Measurements from ENCODE around the gene GARIN5B. TPM values are rescaled to one million over a fixed set of nuclear protein-coding genes. Genes with fewer than 3 reads are reported as not detected.
A peak's percentile ranks its signal among the peaks of the same experiment; 100 is the strongest.

The GARIN5B gene
- total RNA-seq, 1 experiment from 2014 or later: not detected

DNA sequence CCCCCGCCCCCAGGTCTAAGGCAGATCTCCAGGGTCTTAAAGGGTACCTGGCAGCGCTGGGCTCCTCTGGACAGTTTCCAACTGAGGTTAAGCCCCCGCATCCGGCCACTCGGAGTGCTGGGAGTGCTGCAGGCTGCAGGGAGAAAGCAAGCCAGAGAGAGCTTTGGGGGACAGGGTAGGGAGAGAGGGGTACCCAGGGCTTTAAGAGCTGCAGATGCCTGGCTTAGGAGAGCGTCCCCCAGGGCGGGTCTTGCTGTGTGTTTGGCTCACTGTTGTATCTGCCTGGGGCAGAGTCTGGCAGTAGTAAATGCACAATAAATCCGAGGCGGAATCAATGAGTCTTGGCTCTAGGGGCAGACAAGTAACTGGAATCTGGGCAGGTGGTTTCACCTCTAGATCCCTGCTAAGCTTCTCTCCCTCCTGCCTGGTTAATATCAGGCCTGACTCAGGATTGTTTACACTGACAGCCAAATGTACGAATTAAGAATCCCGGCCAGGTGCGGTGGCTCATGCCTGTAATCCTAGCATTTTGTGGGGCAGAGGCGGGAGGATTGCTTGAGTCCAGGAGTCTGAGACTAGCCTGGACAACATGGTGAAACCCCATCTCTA is 7.7 kb downstream of the GARIN5B start:
- no peak overlapping the region for H3K4me3 Mint-ChIP-seq (ENCODE audit: unreplicated experiment)
- Histone ChIP-seq H3K4me1 (peaks cover 19% of the 10 kb centered on the region), H3K4me3 (ENCODE audit: low read depth, low read length) (no peak overlapping the region), H3K36me3 (ENCODE audit: control insufficient read depth, insufficient read depth, low read length) (no peaks in the 10 kb centered on the region), H3K27me3 (replicated peaks; ENCODE audit: control insufficient read depth, insufficient read depth, low read length) (peaks cover 5% of the 10 kb centered on the region), H3K9me3 (no peaks in the 10 kb centered on the region)
- H3K27ac Mint-ChIP-seq (ENCODE audit: unreplicated experiment): no peak overlapping the region
- H3K36me3 Mint-ChIP-seq (ENCODE audit: insufficient read depth, unreplicated experiment): peaks cover 13% of the 10 kb centered on the region
- no peak for DNase-seq
- TF ChIP-seq, protein P1, sequence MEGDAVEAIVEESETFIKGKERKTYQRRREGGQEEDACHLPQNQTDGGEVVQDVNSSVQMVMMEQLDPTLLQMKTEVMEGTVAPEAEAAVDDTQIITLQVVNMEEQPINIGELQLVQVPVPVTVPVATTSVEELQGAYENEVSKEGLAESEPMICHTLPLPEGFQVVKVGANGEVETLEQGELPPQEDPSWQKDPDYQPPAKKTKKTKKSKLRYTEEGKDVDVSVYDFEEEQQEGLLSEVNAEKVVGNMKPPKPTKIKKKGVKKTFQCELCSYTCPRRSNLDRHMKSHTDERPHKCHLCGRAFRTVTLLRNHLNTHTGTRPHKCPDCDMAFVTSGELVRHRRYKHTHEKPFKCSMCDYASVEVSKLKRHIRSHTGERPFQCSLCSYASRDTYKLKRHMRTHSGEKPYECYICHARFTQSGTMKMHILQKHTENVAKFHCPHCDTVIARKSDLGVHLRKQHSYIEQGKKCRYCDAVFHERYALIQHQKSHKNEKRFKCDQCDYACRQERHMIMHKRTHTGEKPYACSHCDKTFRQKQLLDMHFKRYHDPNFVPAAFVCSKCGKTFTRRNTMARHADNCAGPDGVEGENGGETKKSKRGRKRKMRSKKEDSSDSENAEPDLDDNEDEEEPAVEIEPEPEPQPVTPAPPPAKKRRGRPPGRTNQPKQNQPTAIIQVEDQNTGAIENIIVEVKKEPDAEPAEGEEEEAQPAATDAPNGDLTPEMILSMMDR (IDR thresholded peaks at IDR 0.05; ENCODE audit: insufficient read depth in 1 of 2, low read depth in 1 of 2, low read length in 1 of 2, severe bottlenecking in 1 of 2, unreplicated experiment in 1 of 2): no peak
- ChIA-PET CTCF (interaction anchor here (0.6 kb wide), 1 partner anchor 28 kb away, joined by 3 read pairs; the partner anchor contains the start of gene TMEM238), POLR2A (no interaction called here)
- no peaks in the 10 kb centered on the region for H3K9me3 Mint-ChIP-seq (ENCODE audit: unreplicated experiment)
- H3K27me3 Mint-ChIP-seq (ENCODE audit: insufficient read depth, unreplicated experiment): peaks cover 15% of the 10 kb centered on the region
- no TSS peak for BruUV-seq (replicated peaks)
- H3K4me1 Mint-ChIP-seq (ENCODE audit: low read depth, unreplicated experiment): peaks cover 9% of the 10 kb centered on the region
- intact Hi-C loops (cut with micrococcal nuclease; ENCODE audit: unreplicated experiment): no loop called here

DNA sequence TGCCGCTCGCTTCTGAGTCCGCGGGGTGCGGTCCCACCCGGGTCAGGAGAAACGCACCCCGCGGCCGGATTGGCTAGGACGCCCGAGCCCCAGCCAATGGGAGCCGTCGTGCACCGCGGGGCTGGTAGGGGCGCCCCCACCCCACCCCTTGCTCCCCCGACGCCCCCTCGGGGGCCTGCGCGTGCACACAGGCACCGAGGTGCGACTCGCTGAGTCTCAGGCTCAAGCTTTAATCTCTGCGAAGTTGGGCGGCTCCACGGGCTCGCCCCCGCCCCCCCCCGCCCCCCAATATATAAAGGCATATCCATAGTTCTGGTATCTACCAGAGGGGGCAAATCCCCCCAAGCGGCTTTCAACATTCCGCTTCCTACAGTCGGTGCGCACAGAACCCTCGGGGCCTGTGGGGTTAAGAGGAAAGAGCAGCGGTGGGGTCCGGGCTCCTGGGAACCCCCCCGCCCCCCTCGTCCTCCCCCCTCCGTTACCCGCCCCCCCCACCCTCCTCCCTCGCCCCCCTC is 8.3 kb downstream of the GARIN5B start, which contains the start of gene COX6B2:
Gene COX6B2, minus strand, starts transcription at position 22 of the 515 bp plus-strand sequence. CDS start 198 bp downstream, outside the sequence.
- Histone ChIP-seq H3K9me3 (no peaks in the 10 kb centered on the region), H3K4me1 (peaks cover 19% of the 10 kb centered on the region), H3K27me3 (replicated peaks; ENCODE audit: control insufficient read depth, insufficient read depth, low read length) (peaks cover 5% of the 10 kb centered on the region), H3K4me3 (ENCODE audit: low read depth, low read length) (peak within 1 kb of the TSS; percentile 64), H3K36me3 (ENCODE audit: control insufficient read depth, insufficient read depth, low read length) (no peaks in the 10 kb centered on the region)
- Mint-ChIP-seq H3K9me3 (ENCODE audit: unreplicated experiment) (no peaks in the 10 kb centered on the region), H3K27ac (ENCODE audit: unreplicated experiment) (no peak within 1 kb of the TSS), H3K4me3 (ENCODE audit: unreplicated experiment) (peak within 1 kb of the TSS; percentile 80), H3K36me3 (ENCODE audit: insufficient read depth, unreplicated experiment) (peaks cover 13% of the 10 kb centered on the region), H3K4me1 (ENCODE audit: low read depth, unreplicated experiment) (peaks cover 9% of the 10 kb centered on the region), H3K27me3 (ENCODE audit: insufficient read depth, unreplicated experiment) (peaks cover 15% of the 10 kb centered on the region)
- DNase-seq: no peak
- BruUV-seq (replicated peaks): no TSS peak
- intact Hi-C loops (cut with micrococcal nuclease; ENCODE audit: unreplicated experiment): loop anchor here (1.0 kb wide), 1 partner anchor 15 kb away; the partner anchor contains the start of gene KMT5C
- POLR2A ChIA-PET: no interaction called here
- CTCF ChIA-PET: no interaction called here
- TF ChIP-seq, protein P1 (IDR thresholded peaks at IDR 0.05; ENCODE audit: insufficient read depth in 1 of 2, low read depth in 1 of 2, low read length in 1 of 2, severe bottlenecking in 1 of 2, unreplicated experiment in 1 of 2): no peak

DNA sequence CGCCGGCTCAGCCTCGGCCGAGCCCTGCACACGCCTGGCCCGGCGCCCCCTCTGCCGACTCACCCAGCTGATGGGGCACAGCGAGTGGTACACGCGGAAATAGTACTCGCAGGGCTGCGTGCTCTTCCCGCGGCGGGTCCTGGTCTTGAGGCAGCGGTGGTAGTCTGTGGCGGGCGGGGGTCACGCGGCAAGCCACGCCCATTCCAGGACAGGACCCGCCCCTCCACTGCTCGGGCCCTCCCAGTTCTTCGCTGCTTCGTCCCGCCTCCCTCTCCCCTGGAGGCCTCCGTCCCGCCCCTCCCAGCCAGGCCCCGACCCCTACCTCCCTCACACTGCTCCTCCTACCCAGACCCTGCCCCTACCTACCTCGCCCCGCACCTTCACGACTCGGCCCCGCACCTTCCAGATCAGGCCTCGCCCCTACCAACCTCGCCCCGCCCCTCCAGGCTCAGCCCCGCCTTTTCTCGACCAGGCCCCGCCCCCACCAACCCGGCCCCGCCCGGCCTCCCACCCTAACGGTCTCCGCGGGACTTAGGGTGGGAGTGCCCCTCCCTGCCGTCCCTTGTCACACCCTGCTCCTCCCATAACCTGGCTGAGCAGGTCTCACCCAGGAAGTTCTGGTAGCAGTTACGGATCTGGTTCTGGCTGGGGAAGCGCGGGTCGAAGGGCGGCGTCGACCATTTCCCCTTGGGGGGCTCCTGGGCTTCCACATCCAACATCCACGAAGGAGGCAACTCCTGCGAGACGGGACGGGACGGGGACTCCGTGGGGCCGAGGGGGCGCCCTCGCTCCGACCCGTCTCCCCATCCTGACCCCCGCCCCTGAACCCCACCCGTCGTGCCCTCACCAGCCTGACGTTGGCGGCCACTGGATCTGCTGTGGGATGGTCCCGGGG is 9.0 kb downstream of the GARIN5B start:
- TF ChIP-seq, protein P1 (IDR thresholded peaks at IDR 0.05; ENCODE audit: insufficient read depth in 1 of 2, low read depth in 1 of 2, low read length in 1 of 2, severe bottlenecking in 1 of 2, unreplicated experiment in 1 of 2): no peak
- POLR2A ChIA-PET: interaction anchor here (1.5 kb wide), 1 partner anchor 15 kb away, joined by 6 read pairs; the partner anchor contains the start of gene KMT5C

More for the DNA sequence above, 9.0 kb downstream of the GARIN5B start:
- peaks cover 19% of the 10 kb centered on the region for H3K4me1 ChIP-seq
- peaks cover 5% of the 10 kb centered on the region for H3K27me3 ChIP-seq (replicated peaks; ENCODE audit: control insufficient read depth, insufficient read depth, low read length)
- peak overlapping the region; percentile 64 for H3K4me3 ChIP-seq (ENCODE audit: low read depth, low read length)
- Mint-ChIP-seq H3K36me3 (ENCODE audit: insufficient read depth, unreplicated experiment) (peaks cover 13% of the 10 kb centered on the region), H3K27me3 (ENCODE audit: insufficient read depth, unreplicated experiment) (peaks cover 15% of the 10 kb centered on the region), H3K4me3 (ENCODE audit: unreplicated experiment) (peak overlapping the region; percentile 80), H3K4me1 (ENCODE audit: low read depth, unreplicated experiment) (peaks cover 9% of the 10 kb centered on the region), H3K9me3 (ENCODE audit: unreplicated experiment) (no peaks in the 10 kb centered on the region), H3K27ac (ENCODE audit: unreplicated experiment) (no peak overlapping the region)
- peak; percentile 74 to 82 for DNase-seq
- H3K9me3 ChIP-seq: no peaks in the 10 kb centered on the region
- no TSS peak for BruUV-seq (replicated peaks)
- CTCF ChIA-PET: interaction anchor here (0.6 kb wide), 1 partner anchor 53 kb away, joined by 3 read pairs; no protein-coding TSS in a partner anchor
- no peaks in the 10 kb centered on the region for H3K36me3 ChIP-seq (ENCODE audit: control insufficient read depth, insufficient read depth, low read length)
- intact Hi-C loops (cut with micrococcal nuclease; ENCODE audit: unreplicated experiment): loop anchor here (1.0 kb wide), 1 partner anchor 15 kb away; the partner anchor contains the start of gene KMT5C

All from Caco-2 (cell line).